ENCODE measurements around the gene ICAM5. TPM values are rescaled to one million over a fixed set of nuclear protein-coding genes. Genes with fewer than 3 reads are reported as not detected.

Gene ICAM5
- total RNA-seq, 1 donor from 2014 or later: not detected

GRCh38 chr19:10328558-10329429 is 39.0 kb downstream of the ICAM5 start:
- Histone ChIP-seq H3K79me2 (ENCODE audit: low read depth) (peaks cover 41% of the 10 kb centered on the region), H3K9ac (no peak overlapping the region), H4K20me1 (ENCODE audit: low read depth) (peaks cover 63% of the 10 kb centered on the region), H2AFZ (replicated peaks) (no peak overlapping the region), H3K9me3 (ENCODE audit: low read depth) (no peaks in the 10 kb centered on the region), H3K4me3 (no peak overlapping the region), H3F3A (ENCODE audit: low read depth) (peaks cover 2% of the 10 kb centered on the region), H3K36me3 (peaks cover 9% of the 10 kb centered on the region), H3K4me1 (peaks cover 9% of the 10 kb centered on the region), H3K27me3 (no peaks in the 10 kb centered on the region), H3K4me2 (no peak overlapping the region), H3K27ac (no peak overlapping the region)
- DNase-seq (ENCODE audit: low spot score): no peak
- peaks cover 6% of the 10 kb centered on the region for H3K27me3 Mint-ChIP-seq (ENCODE audit: insufficient read depth, low read depth)
- no peak for TF ChIP-seq CTCF (IDR thresholded peaks at IDR 0.05)
- TF ChIP-seq EZH2phosphoT487 (IDR thresholded peaks at IDR 0.05): no peak
- TF ChIP-seq EZH2 (IDR thresholded peaks at IDR 0.05): no peak
- no peak overlapping the region for H3K27ac Mint-ChIP-seq
- H3K9me3 Mint-ChIP-seq: no peaks in the 10 kb centered on the region
- H3K4me1 Mint-ChIP-seq: peaks cover 12% of the 10 kb centered on the region
- no peak overlapping the region for H3K4me3 Mint-ChIP-seq
- peaks cover 4% of the 10 kb centered on the region for H3K36me3 Mint-ChIP-seq

- DNase-seq (ENCODE audit: low spot score): no peak
- H3K9me3 Mint-ChIP-seq: no peaks in the 10 kb centered on the region
- H3K27me3 ChIP-seq: peaks cover 6% of the 10 kb centered on the region
- H3K4me3 ChIP-seq: no peak overlapping the region
- H3K36me3 ChIP-seq: peaks cover 9% of the 10 kb centered on the region
- H4K20me1 ChIP-seq (ENCODE audit: low read depth): peaks cover 61% of the 10 kb centered on the region
- no peaks in the 10 kb centered on the region for H3K9me3 ChIP-seq (ENCODE audit: low read depth)
- no peak overlapping the region for H3K4me2 ChIP-seq
- peaks cover 9% of the 10 kb centered on the region for H3F3A ChIP-seq (ENCODE audit: low read depth)
- peaks cover 4% of the 10 kb centered on the region for H3K36me3 Mint-ChIP-seq
- H3K4me1 ChIP-seq: peaks cover 15% of the 10 kb centered on the region
- no peak overlapping the region for H3K27ac ChIP-seq
- no peak overlapping the region for H3K4me3 Mint-ChIP-seq
- H3K27ac Mint-ChIP-seq: no peak overlapping the region
- peaks cover 18% of the 10 kb centered on the region for H3K4me1 Mint-ChIP-seq
- no peak for TF ChIP-seq EZH2phosphoT487 (IDR thresholded peaks at IDR 0.05)
- no peak for TF ChIP-seq EZH2 (IDR thresholded peaks at IDR 0.05)
- TF ChIP-seq CTCF (IDR thresholded peaks at IDR 0.05): no peak
- peaks cover 41% of the 10 kb centered on the region for H3K79me2 ChIP-seq (ENCODE audit: low read depth)
- peaks cover 6% of the 10 kb centered on the region for H3K27me3 Mint-ChIP-seq (ENCODE audit: insufficient read depth, low read depth)
- H3K9ac ChIP-seq: no peak overlapping the region
- H2AFZ ChIP-seq (replicated peaks): no peak overlapping the region
These were observed 39.8 kb downstream of the ICAM5 start for GRCh38 chr19:10329555-10329954.

- peak overlapping the region; percentile 90 for H3K4me2 ChIP-seq
- H3K27me3 ChIP-seq: peaks cover 7% of the 10 kb centered on the region
- no peak for DNase-seq (ENCODE audit: low spot score)
- no peaks in the 10 kb centered on the region for H3K36me3 ChIP-seq
- peaks cover 4% of the 10 kb centered on the region for H3K36me3 Mint-ChIP-seq
- TF ChIP-seq EZH2phosphoT487 (IDR thresholded peaks at IDR 0.05): no peak
- TF ChIP-seq CTCF (IDR thresholded peaks at IDR 0.05): no peak
- no peak for TF ChIP-seq EZH2 (IDR thresholded peaks at IDR 0.05)
- no peaks in the 10 kb centered on the region for H3K9me3 ChIP-seq (ENCODE audit: low read depth)
- no peaks in the 10 kb centered on the region for H3K9me3 Mint-ChIP-seq
- peaks cover 7% of the 10 kb centered on the region for H3K27me3 Mint-ChIP-seq (ENCODE audit: insufficient read depth, low read depth)
- H3K4me3 Mint-ChIP-seq: peak overlapping the region; percentile 98
- H3F3A ChIP-seq (ENCODE audit: low read depth): peaks cover 10% of the 10 kb centered on the region
- peak overlapping the region; percentile 71 for H3K4me3 ChIP-seq
- peaks cover 22% of the 10 kb centered on the region for H3K4me1 Mint-ChIP-seq
- H3K27ac ChIP-seq: no peak overlapping the region
- peaks cover 16% of the 10 kb centered on the region for H3K4me1 ChIP-seq
- H2AFZ ChIP-seq (replicated peaks): no peak overlapping the region
- H3K9ac ChIP-seq: peak overlapping the region; percentile 81
- H4K20me1 ChIP-seq (ENCODE audit: low read depth): peaks cover 60% of the 10 kb centered on the region
- peak overlapping the region; percentile 97 for H3K27ac Mint-ChIP-seq
- peaks cover 41% of the 10 kb centered on the region for H3K79me2 ChIP-seq (ENCODE audit: low read depth)
These were observed 42.6 kb downstream of the ICAM5 start for GRCh38 chr19:10332158-10332964.
